GM21717 (cell line): Measurements from ENCODE around the gene GRIN3B.

Source experiments
- ATAC-seq: cut with Tn5 transposase; IDR thresholded peaks from one replicate; pipeline ENCODE4 v1.9.1; 2021; ENCODE audit warnings: mild to moderate bottlenecking, moderate library complexity; ENCODE audit not compliant: unreplicated experiment

GRIN3B gene

GRCh38 chr19:1055886-1056620 is 55.8 kb downstream of the GRIN3B start:
- no peak for ATAC-seq

- ATAC-seq: no peak
Measured at GRCh38 chr19:1057176-1057855, 57.1 kb downstream of the GRIN3B start.

GRCh38 chr19:1058112-1058511 is 57.9 kb downstream of the GRIN3B start:
- ATAC-seq: no peak
